Adipocyte (in vitro differentiated cells): Measurements from ENCODE around the gene RRN3.
"Not testable (repeated sequence)": the region's sequence is repeated elsewhere in the genome, so short reads cannot be mapped to it uniquely, and the experiment has no call there.

Experiments
- DNase-seq: peaks from one replicate; pipeline ENCODE4 v3.0.0-alpha.2; 2015; ENCODE audit warnings: low read depth
- H3K27me3 ChIP-seq: replicated peaks from 2 replicates; pipeline ENCODE4 v1.7.0; 2013; ENCODE audit warnings: mild to moderate bottlenecking, low read length, moderate library complexity; ENCODE audit not compliant: control insufficient read depth, insufficient read depth
- H3K36me3 ChIP-seq: 2 replicates; pipeline ENCODE4 v1.7.0; 2013; ENCODE audit warnings: low read length, mild to moderate bottlenecking, moderate library complexity; ENCODE audit not compliant: control insufficient read depth, insufficient read depth, severe bottlenecking
- H3K4me1 ChIP-seq: 2 replicates; pipeline ENCODE4 v1.7.0; 2013; ENCODE audit warnings: mild to moderate bottlenecking, low read length, moderate library complexity; ENCODE audit not compliant: control insufficient read depth, insufficient read depth
- H3K4me3 ChIP-seq: 2 replicates; pipeline ENCODE4 v1.7.0; 2013; ENCODE audit warnings: mild to moderate bottlenecking, low read length, moderate library complexity
- H3K9ac ChIP-seq: 2 replicates; pipeline ENCODE4 v1.7.0; 2013; ENCODE audit warnings: mild to moderate bottlenecking, low read length, moderate library complexity
- H3K9me3 ChIP-seq: 2 replicates; pipeline ENCODE4 v1.7.0; 2013; ENCODE audit warnings: mild to moderate bottlenecking, low read length, moderate library complexity; ENCODE audit not compliant: control insufficient read depth

RRN3 gene

GRCh38 chr16:15016951-15017580 lies 77.0 kb downstream of the RRN3 start:
- H3K36me3 ChIP-seq = peaks cover 26% of the 10 kb centered on the region
- not testable (repeated sequence) for H3K4me3 ChIP-seq, H3K27me3 ChIP-seq, H3K9me3 ChIP-seq
- peak overlapping the region; percentile 3 for H3K9ac ChIP-seq
- peaks cover 36% of the 10 kb centered on the region for H3K4me1 ChIP-seq
- peak; percentile 50 for DNase-seq

GRCh38 chr16:15016354-15016753 lies 77.7 kb downstream of the RRN3 start:
- Histone ChIP-seq H3K36me3 (peaks cover 29% of the 10 kb centered on the region), H3K9ac (peak overlapping the region; percentile 3), H3K4me1 (peaks cover 32% of the 10 kb centered on the region)
- H3K27me3 ChIP-seq, H3K9me3 ChIP-seq, H3K4me3 ChIP-seq, DNase-seq: not testable (repeated sequence)

- peaks cover 35% of the 10 kb centered on the region for H3K36me3 ChIP-seq
- not testable (repeated sequence) for DNase-seq, H3K9ac ChIP-seq, H3K27me3 ChIP-seq, H3K4me3 ChIP-seq, H3K9me3 ChIP-seq
- peaks cover 30% of the 10 kb centered on the region for H3K4me1 ChIP-seq
Observed at GRCh38 chr16:15015671-15016070, 78.4 kb downstream of the RRN3 start.

- H3K27me3 ChIP-seq, H3K9ac ChIP-seq, H3K9me3 ChIP-seq, DNase-seq, H3K4me3 ChIP-seq: not testable (repeated sequence)
- peaks cover 36% of the 10 kb centered on the region for H3K4me1 ChIP-seq
- peaks cover 36% of the 10 kb centered on the region for H3K36me3 ChIP-seq
Observed at GRCh38 chr16:15012941-15013340, 81.1 kb downstream of the RRN3 start.
